Stimulated activated CD4-positive, alpha-beta T cell treated with anti-CD3 and anti-CD28 coated beads, Interleukin-12 subunit alpha, Interleukin-12 subunit beta, amount 100 ng/mL, for 4 hours (primary cell): Measurements from ENCODE around the gene CNTN3.

ENCODE experiments used
- DNase-seq: peaks from one replicate; pipeline ENCODE4 v3.0.0-alpha.2; 2020

Gene CNTN3

DNA sequence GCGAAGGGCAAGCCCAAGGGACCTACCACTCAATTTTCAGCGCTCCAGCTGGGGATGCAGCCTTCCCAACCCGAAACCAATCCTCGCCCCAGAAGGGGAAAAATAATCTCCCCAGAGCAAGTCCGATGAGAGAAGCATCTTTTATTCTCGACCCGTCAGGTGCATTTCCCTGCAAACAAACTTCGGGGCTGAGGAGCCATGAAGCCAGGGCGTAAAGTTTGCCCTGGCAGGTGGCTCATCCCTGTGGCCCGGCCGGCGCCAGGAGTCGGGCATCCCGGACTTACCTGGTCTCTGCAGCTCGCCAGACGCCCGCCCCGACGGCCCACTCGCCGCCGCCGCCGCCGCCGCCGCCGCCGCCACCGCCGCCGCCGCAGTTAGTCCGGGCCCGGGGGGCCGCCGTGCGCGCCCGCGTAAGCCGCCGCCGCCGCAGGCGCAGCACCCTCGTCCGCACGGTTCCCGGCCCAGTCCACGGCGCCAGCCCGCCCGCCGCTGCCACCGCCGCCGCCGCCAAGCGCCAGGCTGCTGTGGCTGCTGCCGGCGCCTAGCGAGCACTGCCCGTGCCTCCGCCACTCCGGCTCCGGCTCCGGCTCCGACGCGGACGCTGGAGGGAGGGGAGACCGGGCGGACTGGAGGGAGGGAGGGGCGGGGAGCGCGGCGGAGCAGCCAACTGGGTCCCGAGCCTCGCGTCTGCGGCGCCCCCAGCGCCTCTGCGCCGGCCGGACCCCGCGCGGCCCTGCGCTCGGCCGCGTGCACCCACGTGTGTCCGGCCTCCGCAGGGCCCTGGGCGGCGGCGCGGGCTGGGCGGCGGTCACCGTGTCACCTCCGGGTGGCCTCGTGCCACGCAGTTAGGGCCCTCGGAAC, at the start of gene CNTN3:
CNTN3 (minus strand) TSS at position 553 of the 861 bp plus-strand sequence. CDS start 93,547 bp downstream, outside the sequence.
- DNase-seq = no peak

DNA sequence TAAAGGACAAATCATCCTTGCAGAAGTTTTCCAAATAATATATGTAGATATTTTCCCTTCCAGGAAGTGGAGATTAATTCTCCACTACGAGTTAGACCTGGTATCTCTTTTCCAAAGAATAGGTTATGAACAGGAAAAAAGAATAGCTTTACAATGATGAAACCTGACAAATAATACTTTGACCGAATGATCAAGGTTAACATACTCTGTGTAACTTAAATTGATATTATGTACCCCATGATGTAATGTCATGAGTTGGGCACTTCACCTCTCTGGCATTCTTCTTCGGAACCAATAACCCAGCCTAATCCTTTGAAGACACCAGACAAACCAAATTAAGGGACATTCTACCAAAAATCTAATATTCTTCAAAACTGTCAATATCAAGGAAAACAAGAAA, 48.7 kb upstream of the CNTN3 start:
- DNase-seq = no peak

DNA sequence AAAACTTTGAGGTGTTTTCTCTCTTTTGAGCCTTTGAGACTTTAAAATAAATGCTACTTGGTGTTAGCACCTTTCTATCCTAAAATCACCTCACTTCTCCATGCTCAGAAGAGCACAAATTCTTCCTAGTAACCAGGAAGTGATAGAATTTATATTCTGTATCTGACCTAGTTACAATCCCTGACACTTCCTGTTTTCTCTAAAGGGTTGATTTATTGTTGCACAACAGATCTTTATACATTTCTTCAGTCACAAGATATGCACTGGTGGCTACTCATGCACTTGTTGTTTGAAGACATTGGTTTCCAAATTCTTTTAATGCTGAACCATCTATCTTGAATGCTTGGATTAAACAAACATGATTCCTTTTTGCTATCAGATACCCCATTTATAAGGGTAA, 47.2 kb upstream of the CNTN3 start:
- DNase-seq = no peak

DNA sequence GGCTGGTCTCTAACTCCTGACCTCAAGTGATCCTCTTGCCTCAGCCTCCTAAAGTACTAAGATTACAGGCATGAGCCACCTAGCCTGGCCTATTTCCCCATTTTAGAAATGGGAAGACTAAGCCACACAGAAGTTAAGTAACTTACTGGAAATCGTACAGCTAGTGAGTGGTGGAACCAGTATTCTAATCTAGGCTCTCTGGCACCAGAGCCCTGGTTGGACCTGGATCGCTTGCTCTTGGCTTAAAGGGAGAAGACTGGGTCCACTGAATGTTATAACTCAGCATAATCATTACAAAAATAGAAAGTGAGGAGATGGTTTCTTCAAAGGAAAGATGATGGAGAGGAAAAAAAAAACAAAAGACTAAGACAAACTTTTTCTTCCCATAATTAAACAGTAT, 37.4 kb upstream of the CNTN3 start:
- no peak for DNase-seq

DNA sequence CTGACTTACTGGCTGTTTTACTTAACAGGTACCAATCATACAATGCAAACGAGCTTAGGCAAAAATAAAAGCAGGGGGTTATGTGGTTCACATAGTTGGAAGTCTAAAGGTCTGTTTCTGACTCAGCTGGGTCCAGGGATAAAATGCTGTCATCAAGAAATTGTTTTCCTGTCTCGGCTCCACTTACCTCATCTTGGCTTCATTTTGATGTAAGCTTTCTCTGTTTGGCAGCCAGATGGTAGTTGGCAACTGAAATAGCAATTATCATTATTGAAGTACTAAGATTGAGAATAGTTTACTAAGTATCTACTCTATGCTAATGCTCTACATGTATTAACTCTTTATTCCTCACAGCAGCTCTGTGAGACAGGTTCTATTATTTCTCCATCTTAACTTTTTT, 36.8 kb upstream of the CNTN3 start:
- no peak for DNase-seq

DNA sequence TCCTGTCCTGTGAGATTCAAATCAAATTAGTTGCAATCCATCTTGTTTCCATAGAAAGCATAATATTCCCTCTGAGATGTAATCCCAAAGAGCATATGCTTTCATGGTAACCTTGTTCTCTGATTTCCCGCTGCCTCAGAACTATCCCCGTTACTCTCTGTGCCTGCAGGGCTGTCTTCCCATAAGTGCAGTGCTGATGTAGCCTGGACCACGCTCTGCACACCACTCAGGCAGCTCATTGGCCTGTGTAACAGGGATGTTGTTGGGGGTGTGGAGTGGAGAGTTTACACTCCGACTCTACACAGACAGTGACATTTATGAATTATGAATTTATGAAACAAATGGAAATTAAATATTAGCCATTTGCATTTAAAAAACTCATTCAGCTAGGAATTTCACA, 33.6 kb upstream of the CNTN3 start:
- no peak for DNase-seq

DNA sequence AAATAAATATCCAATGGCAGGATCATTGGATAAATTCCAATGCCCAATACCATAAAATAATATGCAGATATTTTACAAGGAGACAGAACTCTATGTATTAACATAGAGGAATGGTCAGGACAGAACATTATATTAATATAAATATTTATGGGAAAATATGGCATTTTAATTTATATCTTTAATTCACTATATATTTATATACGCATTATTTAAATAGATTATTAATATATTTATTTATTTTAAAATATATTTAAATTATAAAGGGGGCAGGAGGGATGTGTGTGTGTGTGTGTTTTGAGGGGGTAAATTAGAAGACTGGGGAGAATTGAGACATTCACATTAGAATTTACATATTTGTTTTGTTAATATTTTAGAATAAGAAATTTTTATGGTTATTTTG, 31.6 kb upstream of the CNTN3 start:
- no peak for DNase-seq

DNA sequence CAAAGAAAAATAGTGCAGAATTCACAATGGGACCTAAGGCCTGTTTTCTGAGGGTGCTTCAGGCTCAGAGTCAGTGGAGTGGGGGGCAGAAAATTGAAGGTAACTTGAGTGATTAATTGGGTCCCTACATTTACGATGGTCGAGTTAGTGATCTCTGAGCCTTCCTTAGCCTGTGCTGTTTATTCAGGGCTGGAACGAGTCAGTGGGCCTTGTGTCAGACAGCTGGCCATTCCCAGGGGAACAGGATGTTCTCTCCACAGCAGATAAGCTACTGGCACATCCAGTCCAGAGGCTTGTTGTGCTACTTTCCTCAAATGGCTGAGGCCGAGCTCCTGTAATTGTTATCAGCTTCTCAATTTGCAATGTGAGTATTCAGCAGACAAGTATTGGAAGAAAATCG, 29.2 kb upstream of the CNTN3 start:
- no peak for DNase-seq

DNA sequence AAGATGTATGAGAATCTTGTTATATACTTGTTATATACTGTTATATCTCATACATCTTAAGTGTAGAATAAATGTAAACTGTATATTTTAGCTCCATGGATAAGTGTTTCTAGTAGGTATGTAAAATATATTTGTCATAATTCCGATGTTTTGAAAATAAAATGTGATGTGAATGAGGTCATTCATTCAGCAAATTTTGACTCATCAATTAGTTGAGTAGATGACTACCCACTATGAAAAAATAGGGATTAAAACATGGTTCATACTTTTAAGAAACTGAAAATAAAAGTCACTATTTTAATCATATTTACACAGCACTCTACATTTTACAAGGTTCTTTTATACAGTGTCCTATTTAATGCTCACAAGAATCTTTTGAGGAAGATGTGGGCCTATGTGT, 28.4 kb upstream of the CNTN3 start:
- no peak for DNase-seq

DNA sequence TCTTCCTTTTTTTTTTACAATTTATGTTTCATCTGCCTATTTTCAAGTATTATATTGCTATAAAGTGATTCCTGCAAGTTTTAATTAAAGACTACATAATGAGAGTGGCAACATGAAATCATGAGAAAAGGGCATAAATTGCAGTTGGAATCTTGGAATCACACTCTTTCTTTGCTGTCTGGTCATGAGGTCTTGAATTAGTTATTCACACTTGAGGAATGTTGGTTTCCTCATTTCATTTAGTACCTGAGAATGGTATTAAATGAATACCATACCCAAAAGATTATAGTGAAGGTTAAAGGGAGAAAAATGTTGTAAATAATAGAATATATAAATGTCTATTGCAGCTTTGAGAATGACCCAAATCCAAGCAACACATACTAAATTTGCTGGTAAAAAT, 25.8 kb upstream of the CNTN3 start:
- no peak for DNase-seq

DNA sequence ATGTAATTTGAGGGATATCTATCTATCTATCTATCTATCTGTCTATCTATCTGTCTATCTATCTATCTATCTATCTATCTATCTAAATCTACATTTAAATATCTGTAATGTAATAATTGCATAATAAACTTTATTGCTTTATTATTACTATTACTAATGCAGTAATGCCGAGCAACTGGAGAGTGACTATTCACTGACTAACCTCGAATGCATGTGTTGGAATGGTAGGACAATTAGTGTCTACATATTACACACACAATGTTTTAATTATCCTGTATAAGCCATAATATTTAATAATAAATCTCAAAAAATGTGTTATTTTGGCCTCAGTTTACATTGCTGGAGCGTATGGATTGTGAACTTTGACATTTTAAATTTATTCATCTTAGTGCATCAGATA, 25.2 kb upstream of the CNTN3 start:
- DNase-seq = no peak

DNA sequence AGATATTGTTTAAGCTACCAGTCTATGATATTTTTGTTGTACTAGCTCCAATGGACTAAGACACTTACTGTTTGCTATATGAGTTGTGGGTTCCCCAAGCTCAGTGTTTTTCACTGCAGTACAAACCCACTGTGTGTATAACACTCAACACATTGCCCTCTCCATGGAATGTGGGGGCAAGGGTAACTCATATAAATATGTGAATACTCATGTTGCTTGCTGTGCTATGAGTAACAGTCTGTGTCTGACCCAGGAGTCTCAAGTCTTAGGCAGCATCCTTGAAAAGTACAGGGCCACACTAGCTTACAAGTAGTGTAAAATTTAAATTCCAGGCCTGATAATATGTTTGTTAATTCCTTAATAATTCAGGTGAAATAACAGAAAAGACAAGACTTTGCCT, 22.5 kb upstream of the CNTN3 start:
- no peak for DNase-seq

DNA sequence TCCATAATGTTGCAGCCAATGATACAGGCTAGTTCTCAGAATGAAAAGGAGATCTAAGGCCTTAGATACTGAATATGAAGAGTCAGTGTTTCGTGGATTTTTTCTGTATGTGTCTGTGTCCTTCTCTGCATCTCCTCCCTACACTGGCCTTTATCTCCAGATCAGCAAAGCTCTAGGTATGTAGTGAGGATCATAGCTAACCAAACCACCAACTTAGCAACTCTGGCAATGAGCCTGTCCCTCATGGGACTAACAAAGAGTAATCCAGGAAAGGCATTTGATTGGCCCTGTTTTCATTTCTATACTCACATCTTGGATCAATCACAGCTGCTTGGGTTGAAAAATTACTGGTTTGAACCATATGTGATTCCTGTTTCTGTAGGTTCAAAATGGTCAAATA, 18.6 kb upstream of the CNTN3 start:
- DNase-seq = no peak

DNA sequence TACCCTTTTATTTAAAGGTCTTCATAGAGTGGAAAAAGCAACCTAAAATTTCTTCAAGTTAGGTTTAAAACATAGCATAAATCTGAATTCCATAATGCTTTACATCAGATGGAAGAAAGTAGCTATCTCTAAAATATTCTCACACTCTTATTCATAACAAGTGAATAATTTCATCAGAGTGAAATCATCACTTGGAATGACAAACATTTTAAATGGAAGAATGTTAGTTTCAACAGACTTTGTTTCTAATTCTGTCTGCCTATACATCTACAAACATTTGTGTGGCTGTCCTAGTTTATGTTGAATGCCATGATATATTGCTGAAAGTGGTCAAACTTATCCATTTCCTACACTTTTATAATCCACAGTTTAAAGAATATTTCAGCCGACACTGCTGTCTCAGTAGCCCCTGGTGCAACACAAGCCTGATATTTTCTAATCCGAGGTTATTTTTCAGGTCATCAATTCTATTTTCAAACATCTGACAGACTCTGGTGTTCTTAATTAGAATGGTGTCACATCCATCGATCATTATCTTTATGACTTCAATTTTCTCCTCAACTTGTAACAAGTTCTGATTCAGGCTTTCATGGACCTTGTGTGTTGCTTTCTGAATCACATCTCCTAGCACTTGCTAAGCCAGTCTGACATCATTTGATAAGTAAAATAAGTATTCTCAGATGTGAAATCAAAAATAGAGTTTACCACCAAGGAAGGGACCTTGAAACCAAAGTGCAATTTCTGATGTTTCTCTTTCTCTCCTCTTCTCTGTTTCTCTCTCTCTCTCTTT, 17.1 kb upstream of the CNTN3 start:
- DNase-seq = no peak

DNA sequence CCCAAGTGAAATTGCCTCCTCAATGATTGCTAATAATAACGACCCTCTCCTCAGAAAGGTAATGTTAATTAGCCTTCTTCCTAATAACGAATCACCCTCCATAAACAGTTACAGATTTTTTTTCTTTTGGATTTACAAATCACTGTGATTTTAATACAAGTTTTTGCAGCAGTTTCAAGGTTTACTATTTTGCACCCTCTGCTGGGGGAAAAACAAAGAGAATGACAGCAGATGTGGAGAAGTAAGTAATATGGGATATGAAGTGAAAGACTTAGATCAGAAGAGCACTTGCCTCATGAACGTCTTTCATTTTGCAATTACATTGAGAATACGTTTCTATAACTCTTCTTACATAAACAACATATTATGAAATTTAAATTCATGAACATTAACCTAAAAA, 16.1 kb upstream of the CNTN3 start:
- no peak for DNase-seq

DNA sequence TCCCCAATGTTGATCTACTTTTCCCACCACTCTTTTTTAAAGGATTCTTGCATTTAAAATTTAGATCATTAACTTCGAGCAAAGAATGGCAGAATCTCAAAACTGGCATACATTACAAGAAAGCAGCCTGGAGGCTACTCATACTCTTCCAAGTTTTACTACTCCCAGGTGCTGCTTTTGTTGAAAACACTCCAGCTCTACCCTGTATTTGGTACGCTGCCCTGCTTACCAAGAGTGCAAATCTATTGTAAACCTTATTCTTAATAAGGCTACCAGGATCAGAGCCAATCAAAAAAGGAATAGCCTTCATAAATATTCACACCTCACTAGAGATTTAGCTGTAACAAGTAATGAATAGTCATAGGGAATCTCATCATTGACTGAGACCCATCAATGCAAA, 11.6 kb upstream of the CNTN3 start:
- no peak for DNase-seq

DNA sequence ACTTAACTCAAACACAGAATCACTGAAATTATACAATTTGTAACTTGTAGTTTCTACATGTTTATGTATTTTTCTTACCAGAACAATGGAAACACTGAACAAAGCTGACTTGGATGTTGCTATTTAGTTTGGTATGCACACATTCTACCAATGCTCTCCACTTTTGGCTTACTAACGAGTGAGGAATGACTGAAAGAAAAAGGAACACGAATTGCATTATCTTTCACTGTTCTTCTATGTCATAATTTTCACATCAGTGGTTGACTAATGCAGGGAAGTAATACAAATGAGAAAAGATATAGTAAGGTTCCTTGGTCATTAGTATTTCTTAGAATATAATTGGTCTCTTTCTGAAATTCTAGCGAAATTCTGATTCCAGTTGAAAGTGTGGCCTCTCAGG, 9.8 kb upstream of the CNTN3 start:
- no peak for DNase-seq

DNA sequence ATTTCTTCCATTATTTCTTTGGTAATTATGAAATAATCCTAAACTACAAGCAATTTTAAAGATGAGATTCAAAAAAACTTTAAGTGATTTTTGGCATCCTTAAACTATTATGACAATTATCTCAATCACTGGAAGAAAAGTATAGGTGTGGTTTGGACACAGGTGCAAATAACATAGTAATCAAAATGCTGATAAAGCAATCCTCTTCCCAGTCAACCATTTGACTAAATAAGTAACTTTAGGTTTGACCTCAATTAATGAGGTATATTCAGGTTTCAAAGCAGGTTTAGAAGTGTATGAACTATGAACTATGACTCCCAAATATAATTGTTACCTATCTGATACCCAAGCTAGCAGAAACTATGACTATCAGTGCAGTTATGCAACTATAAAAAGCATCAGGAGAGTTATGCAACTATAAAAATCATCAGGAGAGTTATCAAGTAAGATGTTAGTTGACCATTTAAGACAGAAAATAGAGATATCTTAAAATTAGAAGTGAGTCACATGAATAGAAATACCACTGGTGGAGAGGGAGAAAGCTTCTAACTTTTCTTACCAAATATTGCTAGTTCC, 8.9 kb upstream of the CNTN3 start:
- no peak for DNase-seq

DNA sequence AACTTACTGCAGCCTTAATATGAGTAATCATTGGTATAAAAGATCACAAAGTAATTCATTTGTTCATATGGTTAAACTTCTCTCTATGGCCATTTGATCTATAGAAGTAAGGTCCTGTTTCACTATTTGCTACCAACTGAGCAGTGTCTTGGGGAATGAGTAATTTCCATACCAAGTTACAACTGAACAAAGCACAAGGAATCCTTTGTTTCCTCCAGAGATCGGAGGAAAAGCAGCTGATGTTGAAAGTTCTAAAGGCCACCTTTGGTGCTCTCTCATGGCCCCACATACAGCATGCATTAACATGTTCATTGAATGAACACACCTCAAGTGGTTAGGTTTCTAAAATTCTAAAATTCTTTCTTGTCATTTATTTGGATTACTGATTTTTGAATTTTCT, 7.1 kb upstream of the CNTN3 start:
- no peak for DNase-seq

DNA sequence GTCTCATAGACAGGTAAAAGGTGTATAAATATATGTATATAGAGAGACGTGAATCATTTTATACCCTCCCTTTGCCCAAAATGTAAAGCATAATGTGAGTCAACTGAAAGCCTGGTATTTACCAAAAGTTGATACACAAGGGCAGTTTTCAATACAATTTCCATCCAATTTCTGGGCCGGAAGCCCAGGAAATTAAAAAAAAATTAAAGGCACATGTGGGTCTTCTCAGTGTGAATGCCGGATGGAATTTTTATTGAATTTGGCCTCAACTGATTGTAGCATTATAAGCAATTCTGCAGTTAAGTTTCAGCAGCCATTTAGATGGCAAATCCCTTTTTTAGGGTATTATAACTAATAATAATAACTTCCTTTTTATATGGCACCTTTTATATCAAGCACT, 3.3 kb upstream of the CNTN3 start:
- DNase-seq = no peak

DNA sequence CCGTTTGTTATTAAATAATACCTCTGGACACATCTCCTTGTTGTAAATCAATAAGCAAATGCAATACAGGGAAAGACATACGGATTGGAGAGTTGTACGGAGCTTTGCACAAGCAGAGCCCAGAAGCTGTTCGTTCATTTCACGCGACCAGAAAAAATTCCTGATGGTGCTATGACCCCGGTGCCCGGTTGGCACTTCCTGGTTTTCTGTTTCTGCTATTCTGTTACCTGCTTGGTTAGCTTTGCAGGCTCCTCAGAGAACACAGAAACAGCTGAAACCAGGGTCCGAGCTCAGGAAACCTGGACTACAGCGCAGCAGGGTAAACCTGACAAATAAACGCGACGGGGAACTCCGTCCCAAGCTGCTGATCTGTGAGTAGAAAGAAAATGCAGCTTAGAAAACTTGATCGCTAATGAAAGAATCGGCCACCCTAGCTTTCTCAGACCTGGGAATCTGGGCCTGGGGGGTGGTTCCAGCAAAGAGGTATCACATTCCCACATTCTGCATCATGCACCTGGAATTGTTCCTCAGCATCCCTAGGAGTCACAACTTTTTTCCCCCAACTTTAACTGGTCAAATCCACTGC, 845 bp downstream of the CNTN3 start:
- no peak for DNase-seq

DNA sequence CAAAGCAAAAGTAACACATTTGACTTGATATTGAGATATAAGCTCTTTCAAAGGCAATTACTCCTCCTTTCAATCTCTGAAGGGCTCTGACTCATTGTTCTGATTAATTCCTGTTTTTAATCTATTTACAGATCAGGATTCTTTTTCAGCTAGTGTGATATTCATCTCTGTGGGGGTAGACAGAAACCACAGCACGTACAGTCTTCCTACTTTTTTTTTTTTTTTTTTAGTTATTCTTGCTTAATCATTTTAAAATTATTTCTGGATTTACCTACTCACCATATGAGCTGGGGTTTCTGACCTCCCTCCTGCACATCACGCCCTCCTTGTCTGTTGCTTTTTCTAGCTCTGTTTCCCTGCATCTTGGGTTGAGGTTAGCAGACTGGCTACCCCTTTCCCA, 1.4 kb downstream of the CNTN3 start:
- DNase-seq = no peak

DNA sequence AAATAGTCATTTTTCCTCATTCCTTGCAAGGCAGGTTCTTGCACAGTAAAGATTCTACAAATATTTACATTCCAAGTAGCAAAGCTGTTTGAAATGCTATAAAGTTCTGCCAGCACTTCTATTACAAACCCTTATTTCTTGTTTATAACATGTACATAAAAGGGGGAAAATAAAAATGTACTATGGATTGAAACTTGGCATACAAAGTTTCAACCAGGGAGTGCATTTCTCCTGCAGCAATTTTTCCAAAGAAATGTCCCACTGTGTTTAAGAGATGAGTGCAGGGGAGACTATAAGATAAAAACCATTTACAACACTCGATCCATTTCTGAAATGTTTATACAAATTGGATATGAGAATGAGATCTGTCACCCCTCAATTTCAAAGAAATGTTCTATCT, 3.3 kb downstream of the CNTN3 start:
- DNase-seq = no peak

DNA sequence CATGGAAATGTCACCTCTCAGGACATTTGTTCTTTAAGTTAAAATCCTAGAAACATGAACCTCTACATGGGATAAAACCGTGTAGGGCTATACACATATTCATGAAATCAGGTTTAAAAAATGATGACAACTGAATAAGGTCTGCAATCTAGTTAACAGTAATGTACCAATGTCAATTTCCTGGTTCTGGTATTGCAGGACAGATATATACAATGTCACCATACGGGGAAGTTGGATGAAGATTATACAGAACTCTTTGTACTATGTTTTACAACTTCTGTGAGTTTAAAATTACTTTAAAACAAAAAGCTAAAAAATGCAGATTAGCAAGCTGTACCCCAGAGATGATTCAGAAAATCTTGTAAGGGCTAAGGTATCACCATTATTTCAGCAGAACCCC, 6.7 kb downstream of the CNTN3 start:
- DNase-seq = no peak
